GM21360 (cell line): ENCODE measurements around the gene ERC1.

Experiments
- ATAC-seq: cut with Tn5 transposase; IDR thresholded peaks from one replicate; pipeline ENCODE4 v1.9.1; 2021; ENCODE audit warnings: mild to moderate bottlenecking, moderate library complexity; ENCODE audit not compliant: unreplicated experiment

ERC1 gene

DNA sequence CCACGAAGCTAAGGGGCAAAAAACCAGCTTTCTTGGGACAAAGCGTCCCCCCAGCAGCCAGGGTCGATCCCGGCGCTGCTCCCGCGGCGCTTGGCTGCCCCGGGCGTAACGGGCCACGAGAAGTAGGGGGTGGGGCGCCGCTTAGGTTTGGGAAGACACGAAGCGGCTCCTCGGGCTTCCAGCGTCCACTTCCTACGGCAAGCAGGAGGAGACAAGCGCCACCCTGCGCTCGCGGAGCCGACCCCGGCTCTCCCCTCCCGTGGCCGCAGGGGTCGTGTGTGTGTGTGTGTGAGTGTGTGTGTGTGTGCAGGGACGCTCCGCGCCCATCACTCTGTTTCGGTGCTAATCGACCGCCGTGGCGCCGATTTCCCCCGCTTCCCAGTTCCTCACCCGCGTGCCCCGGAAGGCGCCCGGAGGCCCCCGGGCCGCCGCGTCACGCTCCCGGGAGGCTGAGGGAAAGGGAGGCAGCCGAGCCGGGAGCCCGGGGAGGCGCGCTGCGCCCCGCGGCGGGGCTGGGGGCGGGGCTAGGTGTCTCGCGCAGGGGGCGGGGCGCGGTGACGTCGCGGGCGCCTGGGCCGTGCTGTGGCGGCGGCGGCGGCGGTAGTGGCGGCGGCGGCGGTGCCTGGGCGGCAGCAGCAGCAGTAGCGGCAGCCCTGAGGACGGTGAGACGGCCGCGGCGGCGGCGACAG is at the start of gene ERC1:
TSS of gene ERC1 (plus strand) at position 563 of the 689 bp plus-strand sequence. CDS start 36,681 bp downstream, outside the sequence.
- ATAC-seq = peak; percentile 71

DNA sequence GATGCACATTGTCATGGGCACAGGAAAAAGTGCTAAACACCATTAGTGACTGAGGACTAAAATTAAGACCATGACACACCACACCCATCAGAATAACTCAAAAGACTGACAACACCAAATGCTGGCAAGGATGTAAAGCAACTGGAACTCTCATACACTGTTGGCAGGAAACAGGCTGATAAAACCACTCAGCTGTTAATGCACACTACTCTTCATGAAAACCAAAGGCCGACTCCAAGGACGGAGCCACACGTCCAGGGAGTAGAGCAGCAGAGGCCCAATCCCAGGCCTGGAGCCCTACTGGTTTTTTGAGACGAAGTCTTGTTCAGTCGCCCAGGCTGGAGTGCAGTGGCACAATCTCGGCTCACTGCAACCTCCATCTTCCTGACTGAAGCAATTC is 48.0 kb upstream of the ERC1 start:
- ATAC-seq = no peak

DNA sequence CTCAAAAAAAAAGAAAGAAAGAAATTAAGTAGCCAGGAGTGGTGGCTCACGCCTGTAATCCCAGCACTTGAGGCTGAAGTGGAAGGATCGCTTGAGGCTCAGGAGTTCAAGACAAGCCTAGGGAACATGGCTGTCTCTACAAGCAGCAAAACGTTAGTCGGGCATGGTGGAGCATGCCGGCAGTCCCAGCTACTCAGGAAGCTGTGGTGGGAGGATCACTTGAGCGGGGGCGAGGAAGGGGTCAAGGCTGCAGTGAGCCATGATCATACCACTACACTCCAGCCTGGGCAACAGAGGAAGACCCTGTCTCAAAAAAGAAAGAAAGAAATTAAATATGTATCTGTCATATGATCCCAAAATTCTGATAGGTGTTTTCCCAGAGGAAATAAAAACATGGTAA is 46.8 kb upstream of the ERC1 start:
- no peak for ATAC-seq

DNA sequence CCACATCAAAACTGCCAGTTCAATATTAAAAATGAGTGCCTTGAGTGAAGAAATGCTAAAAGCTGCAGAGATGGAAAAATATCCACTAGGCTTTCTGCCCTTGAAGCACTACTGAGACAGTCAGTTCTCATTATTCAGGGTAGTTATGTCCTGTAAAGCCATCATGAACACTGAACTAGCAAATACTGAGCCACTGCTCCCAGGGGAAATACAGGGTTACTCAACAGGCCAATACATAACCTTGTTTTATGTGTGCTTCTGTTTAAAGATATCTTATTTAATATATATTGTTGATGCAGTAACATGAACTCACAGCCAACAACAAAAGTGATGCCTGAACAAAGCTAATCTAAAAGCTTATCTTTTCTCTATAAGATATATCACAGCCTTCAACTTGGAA is 44.8 kb upstream of the ERC1 start:
- no peak for ATAC-seq

DNA sequence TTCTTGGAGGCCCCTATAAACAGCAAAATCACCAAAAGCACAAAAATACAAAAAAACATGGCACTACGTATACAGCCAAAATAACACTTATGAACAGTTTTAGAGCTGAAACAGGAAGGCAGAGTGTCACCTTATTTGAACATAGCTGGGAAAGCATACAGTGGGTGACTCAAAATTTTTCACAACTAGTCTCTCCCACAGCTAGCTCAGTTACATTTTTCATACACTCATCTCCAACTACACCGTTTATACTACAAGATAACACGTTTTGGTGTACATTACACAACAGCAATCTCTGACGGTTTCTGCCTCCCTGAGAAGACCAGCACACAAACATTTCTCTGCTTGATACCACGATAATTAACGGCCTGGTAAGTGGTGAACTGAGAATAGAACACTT is 44.4 kb upstream of the ERC1 start:
- no peak for ATAC-seq

DNA sequence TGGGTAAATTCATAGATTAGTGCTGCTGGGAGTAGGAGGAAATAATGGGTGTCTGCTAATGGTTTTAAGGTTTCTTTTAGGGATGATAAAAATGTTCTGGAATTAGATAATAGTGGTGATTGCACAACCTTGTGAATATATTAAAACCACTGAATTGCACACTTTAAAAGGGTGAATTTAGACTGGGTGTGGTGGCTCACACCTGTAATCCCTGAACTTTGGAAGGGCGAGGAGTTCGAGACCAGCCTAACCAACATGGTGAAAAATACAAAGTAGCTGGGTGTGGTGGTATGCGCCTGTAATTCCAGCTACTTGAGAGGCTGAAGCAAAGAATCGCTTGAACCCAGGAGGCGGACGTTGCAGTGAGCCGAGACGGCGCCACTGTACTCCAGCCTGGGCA is 42.8 kb upstream of the ERC1 start:
- no peak for ATAC-seq

DNA sequence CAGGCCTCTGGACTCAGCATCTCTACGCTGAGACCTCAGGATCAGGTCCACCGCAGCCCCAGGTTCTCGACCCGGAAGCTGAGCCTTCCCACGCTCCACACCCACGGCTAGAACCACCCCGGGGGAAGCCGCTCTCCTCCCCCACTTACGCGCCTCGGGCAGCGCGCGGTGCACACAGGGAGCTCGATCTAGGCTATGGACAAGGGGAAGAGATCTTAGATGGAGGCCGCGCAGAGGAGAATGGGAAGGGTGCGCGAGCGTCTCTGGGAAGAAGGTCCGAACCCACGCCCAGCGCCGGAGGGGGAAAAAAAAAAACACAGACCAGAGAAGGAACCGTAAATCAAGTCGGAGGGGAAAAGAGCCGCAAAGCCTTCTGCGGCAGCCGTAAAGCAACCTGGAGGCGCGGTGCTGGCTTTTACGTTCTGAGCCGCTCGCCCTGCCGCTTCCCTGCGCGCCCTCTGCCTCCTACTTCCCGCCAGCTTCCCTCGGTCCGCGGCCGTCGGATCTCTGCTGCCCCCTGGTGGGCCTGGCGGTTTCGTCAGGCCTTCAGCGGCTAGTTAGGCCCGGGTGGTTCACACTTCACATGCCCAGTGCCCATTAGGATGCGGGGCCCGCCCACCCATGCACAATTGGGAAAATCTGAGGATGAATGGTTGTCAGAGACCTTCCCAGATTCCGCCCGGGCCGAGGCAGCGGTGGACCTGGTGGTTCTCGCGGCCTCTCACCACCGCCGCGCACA is 41.4 kb upstream of the ERC1 start, which contains the start of gene RAD52:
TSS of gene RAD52 (minus strand) at position 242 of the 739 bp plus-strand sequence. CDS start 16,636 bp downstream, outside the sequence.
- peak; percentile 76 for ATAC-seq

DNA sequence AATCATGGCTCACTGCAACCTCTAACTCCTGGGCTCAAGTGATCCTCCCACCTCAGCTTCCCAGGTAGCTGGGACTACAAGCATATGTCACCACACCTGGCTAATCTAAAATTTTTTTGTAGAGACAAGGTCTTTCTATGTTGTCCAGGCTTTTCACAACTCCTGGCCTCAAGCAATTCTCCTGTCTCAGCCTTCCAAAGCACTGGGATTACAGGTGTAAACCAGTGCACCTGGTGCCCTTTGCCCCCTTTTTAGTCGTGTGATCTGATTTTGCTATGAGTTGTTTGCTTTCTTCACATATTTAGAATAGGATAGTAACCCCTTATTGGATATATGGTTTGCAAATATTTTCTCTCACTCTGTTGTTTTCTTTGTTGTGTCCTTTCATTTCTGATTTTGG is 39.8 kb upstream of the ERC1 start:
- ATAC-seq = no peak

DNA sequence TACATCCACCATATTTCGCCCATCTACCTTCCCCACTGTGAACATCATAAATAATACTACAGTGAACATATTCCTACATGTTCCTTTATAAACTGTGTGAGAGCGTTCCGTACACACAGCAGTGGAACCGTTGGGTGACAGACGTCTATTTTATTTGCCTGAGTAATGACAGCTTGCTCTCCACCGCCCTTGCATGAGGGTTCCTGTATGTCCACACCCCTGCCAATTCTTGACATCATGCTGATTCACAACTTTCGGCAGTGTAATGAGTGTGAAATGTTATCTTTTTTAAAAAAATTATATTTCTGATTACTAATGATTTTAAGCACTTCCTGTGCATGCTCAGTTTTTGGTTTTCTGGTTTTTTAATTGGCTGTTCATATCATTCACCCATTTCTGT is 37.2 kb upstream of the ERC1 start:
- no peak for ATAC-seq

DNA sequence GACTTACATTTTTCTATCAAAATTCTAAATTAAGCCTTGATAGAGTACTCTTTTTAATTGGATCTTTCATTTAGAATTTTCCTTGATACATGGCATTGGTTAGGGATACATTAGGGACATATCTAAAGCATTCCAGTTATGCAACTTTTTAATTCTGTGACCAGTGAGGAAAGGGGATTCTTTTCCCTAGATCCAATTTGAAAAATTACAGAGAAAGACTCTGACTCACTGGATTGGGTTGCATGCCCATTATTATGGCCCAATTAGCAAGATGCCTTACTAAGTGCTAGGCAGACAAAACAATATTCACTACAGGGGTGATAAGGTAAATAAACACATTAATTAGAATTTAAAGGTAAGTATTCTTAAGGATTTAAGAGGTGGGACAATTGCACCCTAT is 36.3 kb upstream of the ERC1 start:
- no peak for ATAC-seq

DNA sequence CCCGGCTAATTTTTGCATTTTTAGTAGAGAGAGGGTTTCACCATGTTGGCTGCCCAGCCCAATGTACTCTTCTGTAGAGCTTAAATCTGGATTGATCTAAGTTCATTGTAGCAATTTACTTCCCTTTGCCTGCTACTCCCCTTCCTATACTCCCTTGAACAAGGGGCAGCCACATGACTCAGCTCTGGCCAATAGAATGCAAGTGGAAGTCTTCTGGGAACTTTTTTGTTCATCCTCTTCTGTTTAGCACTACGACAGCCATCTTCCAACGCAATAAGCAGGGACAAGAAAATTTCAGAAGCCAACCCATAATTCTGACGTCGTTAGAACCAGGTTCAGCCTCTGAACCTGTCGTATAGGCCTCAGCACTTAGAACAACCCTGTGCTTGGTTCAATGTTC is 35.1 kb upstream of the ERC1 start:
- ATAC-seq = no peak

DNA sequence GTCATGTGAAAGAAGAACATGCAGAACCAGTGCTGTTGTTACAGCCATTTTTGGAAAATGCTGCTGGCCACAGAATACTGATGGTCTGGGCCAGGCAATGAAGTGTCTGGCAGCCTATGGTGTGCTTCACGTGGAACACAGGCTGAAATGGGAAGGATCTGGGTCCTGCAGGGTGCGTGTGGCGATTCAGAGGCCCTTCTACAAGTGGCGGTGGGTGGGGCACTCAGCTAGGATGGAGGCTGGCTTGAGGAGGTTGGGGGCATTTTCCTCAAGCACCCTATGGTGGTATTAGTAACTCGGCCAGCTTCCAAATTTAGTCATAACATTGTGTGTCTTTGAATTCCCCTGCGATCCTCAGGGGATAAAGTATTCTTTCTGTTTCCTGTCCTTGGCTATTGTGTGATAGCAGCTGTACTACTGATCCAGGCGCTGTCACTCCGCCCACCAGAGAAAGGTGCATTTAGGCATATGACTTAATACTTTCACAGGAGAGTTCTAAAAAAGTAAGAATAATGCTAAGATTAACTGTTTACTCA is 32.4 kb upstream of the ERC1 start:
- peak; percentile 78 for ATAC-seq

DNA sequence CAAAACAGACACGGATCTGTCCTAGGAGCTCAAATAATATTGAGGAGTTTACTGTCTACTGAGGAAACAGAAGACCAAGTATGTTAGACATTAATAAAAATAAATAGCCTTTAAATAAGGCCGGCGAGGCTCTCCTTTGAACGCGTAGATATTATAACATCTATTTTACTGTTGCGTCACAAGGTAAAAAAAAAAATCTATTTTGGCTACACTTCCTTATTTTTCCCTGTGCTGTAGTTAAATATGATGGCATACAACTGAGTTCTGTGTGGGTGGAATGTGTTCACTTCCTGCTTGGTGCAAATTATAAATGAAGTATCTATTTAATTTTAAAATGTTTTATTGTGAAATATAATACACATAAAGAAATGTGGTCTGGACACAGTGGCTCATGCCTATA is 24.3 kb upstream of the ERC1 start:
- ATAC-seq = no peak

DNA sequence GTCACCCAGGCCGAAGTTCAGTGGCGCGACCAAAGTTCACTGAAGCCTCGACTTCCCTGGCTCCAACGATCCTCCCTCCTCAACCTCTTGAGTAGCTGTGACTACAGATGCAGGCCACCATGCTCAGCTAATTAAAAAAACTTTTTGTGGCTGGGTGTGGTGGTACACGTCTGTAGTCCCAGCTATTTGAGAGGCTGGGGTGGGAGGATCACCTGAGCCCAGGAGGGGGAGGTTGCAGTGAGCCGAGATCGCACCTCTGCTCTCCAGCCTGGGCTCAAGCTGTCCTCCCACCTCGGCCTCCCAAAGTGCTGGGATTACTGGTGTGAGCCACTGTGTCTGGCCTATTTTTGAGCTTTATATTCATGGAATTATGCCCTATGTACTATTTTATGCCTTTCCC is 23.4 kb upstream of the ERC1 start:
- ATAC-seq = no peak

DNA sequence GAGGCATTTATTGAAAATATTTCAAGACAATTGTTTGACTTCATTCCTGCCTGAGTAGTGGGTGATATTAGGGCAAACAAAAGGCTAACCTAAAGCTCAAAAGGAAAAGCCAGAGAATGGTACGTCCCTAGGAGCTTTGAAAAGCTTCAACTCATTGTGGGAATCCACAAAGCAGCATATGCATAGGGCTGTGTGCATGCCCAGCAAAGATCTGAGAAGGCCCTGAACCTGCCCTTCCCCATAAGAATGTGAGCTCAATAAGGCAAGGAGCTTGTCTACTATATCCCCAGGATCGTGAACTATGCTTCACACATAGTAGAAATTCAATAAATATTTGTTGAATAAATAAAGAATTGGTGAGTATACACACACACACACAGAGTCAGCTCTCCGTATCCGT is 22.5 kb upstream of the ERC1 start:
- no peak for ATAC-seq

DNA sequence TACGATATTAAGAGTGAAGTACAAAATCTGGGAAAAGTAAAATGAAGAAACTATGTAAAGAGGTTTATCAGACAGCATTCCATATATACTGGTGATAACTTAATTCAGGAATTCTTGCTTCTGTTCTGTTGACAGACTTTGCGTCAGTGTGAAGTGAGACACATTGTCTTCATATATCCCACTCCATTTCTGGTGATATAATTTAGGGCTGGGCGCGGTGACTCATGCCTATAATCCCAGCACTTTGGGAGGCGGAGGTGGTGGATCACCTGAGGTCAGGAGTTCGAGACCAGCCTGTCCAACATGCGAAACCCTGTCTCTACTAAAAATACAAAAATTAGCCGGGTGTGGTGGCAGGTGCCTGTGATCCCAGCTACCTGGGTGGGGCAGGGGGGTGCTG is 21.2 kb upstream of the ERC1 start:
- no peak for ATAC-seq

DNA sequence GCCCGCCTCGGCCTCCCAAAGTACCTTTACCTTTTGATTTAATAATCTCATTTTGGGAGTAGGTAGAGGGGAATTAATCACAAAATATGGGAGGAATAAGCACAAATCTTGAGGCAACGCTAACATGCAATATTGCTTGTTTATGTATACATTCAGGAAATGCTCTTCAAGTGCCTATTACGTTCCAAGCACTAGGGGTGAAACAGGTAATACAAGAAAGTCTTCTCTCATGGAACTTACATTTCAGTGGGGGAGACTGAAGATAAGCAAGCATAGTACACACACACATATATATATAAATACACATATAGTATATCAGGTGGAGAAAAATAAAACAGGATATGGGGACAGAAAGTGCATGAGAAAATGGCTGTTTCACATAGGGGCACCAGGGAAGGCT is 19.0 kb upstream of the ERC1 start:
- ATAC-seq = no peak

DNA sequence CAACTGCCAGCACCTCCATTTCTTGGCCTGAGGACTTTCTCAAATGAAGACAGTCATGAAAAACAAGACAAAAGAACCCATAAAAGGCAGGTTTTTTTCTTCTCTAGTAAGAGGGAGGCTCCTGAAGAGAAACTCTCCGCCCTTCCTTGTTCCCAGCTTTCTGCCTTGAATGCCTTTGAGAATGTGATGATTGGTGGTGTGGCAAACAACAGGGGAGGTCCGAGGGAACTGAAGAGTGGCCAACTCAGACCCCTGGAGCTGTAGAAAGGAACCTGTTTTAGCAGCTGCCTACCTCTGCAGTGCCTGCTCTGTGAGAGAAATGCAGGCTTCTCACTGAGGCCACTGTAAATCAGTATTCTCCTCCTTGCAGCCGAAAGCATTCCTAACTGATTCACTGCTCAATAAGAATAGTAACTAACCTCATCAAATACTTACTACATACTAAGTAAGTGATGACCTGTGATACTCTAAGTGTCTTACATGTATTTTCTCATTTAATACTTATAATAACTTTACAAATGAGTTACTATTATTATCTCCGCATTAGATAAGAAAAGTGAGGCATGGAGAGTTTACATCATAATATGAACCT is 16.7 kb upstream of the ERC1 start:
- ATAC-seq = no peak

DNA sequence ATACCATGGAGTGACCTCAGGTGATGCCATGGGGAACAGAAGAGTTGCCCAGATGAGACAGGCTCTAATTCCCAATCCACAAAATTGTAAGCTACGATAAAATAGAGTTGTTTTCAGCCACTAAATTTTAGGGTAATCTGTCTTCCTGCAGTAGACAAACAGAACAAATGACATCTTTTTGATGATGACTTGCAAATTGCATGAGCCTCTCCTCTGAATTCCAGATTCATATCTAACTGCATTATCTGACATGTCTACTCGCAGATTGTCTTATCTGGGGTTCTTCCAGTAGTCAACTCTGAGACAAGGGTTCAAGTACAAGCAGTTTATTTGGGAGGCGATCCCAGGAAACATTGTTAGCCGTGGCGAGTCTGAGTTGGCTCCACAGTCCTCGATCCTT is 14.4 kb upstream of the ERC1 start:
- no peak for ATAC-seq

DNA sequence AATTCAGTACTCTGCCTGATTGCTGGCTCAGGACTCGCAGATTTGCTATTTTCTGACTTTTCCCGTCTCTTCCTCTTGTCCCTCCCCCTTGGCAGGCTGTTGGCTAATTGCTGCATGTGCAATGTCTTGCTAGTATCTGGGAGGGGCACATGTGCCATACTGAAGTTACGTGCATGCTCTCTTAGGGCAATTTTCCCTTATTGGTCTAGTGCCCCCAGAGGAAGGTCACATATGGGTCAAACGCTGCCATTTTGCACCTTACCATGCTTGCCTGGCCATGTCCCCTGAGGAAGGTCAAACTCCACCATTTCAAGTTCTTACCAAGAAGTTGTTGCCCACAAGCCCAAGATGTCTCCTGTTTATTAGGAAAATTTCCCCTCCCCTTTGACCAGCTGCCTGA is 13.9 kb upstream of the ERC1 start:
- ATAC-seq = no peak

DNA sequence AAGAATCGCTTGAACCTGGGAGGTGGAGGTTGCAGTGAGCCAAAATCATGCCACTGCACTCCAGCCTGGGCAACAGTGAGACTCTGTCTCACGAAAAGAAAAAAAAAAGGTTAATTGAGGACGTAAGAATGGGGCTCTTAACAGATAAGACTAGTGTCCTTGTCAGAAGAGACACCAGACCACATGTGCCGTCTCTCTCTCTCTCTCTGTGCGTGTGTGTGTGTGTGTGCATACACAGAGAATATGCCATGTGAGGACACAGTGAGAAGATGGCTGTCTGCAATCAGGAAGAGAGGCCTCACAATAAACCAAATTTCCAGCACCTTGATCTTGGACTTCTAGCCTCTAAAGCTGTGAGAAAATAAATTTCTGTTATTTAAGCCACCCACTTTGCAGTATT is 11.7 kb upstream of the ERC1 start:
- no peak for ATAC-seq
